ENCODE data around the gene ANKRD42.

DNA sequence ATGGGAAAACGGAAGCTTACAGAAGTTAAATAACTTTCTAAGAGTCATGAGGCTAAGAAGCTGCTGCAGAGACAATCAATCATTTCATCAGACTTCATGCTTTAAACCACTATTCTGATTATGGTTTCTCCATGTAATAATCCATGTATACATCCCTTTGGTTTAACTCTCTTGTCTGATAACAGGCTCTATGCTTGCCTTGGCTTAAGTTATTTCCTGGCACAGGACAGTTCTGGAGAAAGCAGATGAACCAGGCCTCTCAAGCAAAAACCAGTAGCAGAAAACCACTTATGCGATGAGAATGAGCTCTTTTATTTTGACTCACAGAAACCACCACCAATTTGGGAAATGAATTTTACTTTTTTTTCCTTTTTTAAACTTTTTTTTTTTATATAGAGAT, 43.1 kb upstream of the ANKRD42 start:
- TF ChIP-seq MECOM (CRISPR knock-in tag; IDR thresholded peaks at IDR 0.05) (no peak), POLR2AphosphoS5 (IDR thresholded peaks at IDR 0.05; ENCODE audit: control insufficient read depth, insufficient read depth, low read depth, low read length) (no peak), MTA3 (IDR thresholded peaks at IDR 0.05; ENCODE audit: borderline replicate concordance) (no peak), SAP30 (IDR thresholded peaks at IDR 0.05; ENCODE audit: borderline replicate concordance, insufficient read depth, low read depth, low read length, poor library complexity, severe bottlenecking) (no peak), SMAD3 (CRISPR knock-in tag; conservative IDR thresholded peaks at IDR 0.05) (no peak), EWSR1 (IDR thresholded peaks at IDR 0.05; ENCODE audit: borderline replicate concordance, low read depth, partially characterized antibody) (no peak), POLR2A (conservative IDR thresholded peaks at IDR 0.05) (no peak), BRF2 (IDR thresholded peaks at IDR 0.05; ENCODE audit: borderline replicate concordance, insufficient read depth, insufficient read length) (no peak), CBX2 (IDR thresholded peaks at IDR 0.05; ENCODE audit: insufficient read depth, low read length, poor library complexity, severe bottlenecking) (no peak), ZNF449 (CRISPR knock-in tag; IDR thresholded peaks at IDR 0.05) (no peak), ELF4 (CRISPR knock-in tag; IDR thresholded peaks at IDR 0.05) (no peak)
